ENCODE results near the gene CLEC4G. TPM values are rescaled to one million over a fixed set of nuclear protein-coding genes. Genes with fewer than 3 reads are reported as not detected.

Gene CLEC4G
- polyA plus RNA-seq, 2 of the 4 experiments (the other 2 are of a cell fraction) = not detected

DNA sequence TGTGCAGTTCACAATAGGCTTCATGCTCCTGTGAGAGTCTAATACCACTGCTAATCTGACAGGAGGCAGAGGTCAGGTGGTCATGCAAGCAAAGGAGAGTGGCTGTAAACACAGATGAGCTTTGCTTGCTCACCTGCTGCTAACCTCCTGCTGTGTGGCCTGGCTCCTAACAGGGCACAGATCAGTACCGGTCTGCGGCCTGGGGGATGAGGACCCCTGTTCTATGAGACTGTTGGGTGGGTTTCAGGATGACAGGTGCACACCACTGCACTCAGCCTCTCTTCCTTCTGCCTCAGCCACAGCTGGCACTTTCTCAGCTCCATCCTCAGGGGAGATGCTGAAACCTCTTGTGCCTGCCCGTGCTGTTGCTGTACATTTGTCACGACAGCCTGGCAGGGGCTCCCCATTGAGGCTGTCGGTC, 9.7 kb downstream of the CLEC4G start:
- 11% methylated on average over 3 of the region's 5 CpGs for WGBS (ENCODE audit: missing lambda C conversion rate)
- no peaks in the 10 kb centered on the region for H3K9me3 ChIP-seq
- H3K27ac ChIP-seq = no peak overlapping the region
- H3K4me3 ChIP-seq = no peak overlapping the region
- FAIRE-seq (no peak), ATAC-seq (no peak), DNase-seq (ENCODE audit: low read depth in 1 of 2, low spot score in 1 of 2) (no peak)
- POLR2A ChIA-PET = no interaction called here
- TF ChIP-seq HMGXB4 (CRISPR knock-in tag; IDR thresholded peaks at IDR 0.05; ENCODE audit: borderline replicate concordance) = no peak
- TF ChIP-seq USF2 (IDR thresholded peaks at IDR 0.05) = no peak
- TF ChIP-seq CHD4 (IDR thresholded peaks at IDR 0.05; ENCODE audit: borderline replicate concordance) = no peak
- CTCF ChIA-PET = no interaction called here
- no peak overlapping the region for H3K4me2 ChIP-seq
- H3K4me1 ChIP-seq = no peaks in the 10 kb centered on the region

GRCh38 chr19:7720351-7720750, 11.6 kb downstream of the CLEC4G start:
- POLR2A ChIA-PET = no interaction called here
- WGBS (ENCODE audit: missing lambda C conversion rate) = 63% methylated on average over 5 of the region's 6 CpGs
- no peak overlapping the region for H3K4me3 ChIP-seq
- CTCF ChIA-PET = no interaction called here
- FAIRE-seq (no peak), ATAC-seq (no peak), DNase-seq (ENCODE audit: low read depth in 1 of 2, low spot score in 1 of 2) (no peak)
- TF ChIP-seq ESRRA (IDR thresholded peaks at IDR 0.05; ENCODE audit: borderline replicate concordance, low read length) (no peak), PBX3 (IDR thresholded peaks at IDR 0.05) (no peak)
- TF ChIP-seq, protein P1, sequence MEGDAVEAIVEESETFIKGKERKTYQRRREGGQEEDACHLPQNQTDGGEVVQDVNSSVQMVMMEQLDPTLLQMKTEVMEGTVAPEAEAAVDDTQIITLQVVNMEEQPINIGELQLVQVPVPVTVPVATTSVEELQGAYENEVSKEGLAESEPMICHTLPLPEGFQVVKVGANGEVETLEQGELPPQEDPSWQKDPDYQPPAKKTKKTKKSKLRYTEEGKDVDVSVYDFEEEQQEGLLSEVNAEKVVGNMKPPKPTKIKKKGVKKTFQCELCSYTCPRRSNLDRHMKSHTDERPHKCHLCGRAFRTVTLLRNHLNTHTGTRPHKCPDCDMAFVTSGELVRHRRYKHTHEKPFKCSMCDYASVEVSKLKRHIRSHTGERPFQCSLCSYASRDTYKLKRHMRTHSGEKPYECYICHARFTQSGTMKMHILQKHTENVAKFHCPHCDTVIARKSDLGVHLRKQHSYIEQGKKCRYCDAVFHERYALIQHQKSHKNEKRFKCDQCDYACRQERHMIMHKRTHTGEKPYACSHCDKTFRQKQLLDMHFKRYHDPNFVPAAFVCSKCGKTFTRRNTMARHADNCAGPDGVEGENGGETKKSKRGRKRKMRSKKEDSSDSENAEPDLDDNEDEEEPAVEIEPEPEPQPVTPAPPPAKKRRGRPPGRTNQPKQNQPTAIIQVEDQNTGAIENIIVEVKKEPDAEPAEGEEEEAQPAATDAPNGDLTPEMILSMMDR (IDR thresholded peaks at IDR 0.05) = no peak
- no peaks in the 10 kb centered on the region for H3K4me1 ChIP-seq
- H3K9me3 ChIP-seq = peaks cover 4% of the 10 kb centered on the region; the same call in 2 of the 3 replicates
- no peak overlapping the region for H3K27ac ChIP-seq
- H3K4me2 ChIP-seq = no peak overlapping the region

GRCh38 chr19:7718668-7719067, 13.2 kb downstream of the CLEC4G start:
- Histone ChIP-seq H3K4me2 (no peak overlapping the region), H3K9me3 (peaks cover 4% of the 10 kb centered on the region; the same call in 2 of the 3 replicates), H3K4me3 (no peak overlapping the region), H3K4me1 (no peaks in the 10 kb centered on the region), H3K27ac (no peak overlapping the region)
- FAIRE-seq (no peak), DNase-seq (ENCODE audit: low read depth in 1 of 2, low spot score in 1 of 2) (no peak), ATAC-seq (no peak)
- TF ChIP-seq, protein P2, sequence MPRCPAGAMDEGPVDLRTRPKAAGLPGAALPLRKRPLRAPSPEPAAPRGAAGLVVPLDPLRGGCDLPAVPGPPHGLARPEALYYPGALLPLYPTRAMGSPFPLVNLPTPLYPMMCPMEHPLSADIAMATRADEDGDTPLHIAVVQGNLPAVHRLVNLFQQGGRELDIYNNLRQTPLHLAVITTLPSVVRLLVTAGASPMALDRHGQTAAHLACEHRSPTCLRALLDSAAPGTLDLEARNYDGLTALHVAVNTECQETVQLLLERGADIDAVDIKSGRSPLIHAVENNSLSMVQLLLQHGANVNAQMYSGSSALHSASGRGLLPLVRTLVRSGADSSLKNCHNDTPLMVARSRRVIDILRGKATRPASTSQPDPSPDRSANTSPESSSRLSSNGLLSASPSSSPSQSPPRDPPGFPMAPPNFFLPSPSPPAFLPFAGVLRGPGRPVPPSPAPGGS (IDR thresholded peaks at IDR 0.05) = no peak
- no peak for TF ChIP-seq RAD21 (conservative IDR thresholded peaks at IDR 0.05 in 1 of 2, IDR thresholded peaks at IDR 0.05 in 1 of 2)
- no peak for TF ChIP-seq ZFP36 (IDR thresholded peaks at IDR 0.05; ENCODE audit: borderline replicate concordance, partially characterized antibody)
- TF ChIP-seq ZNF302 (CRISPR knock-in tag; IDR thresholded peaks at IDR 0.05) = no peak
- CTCF ChIA-PET = interaction anchor here (1.5 kb wide), 1 partner anchor 38 kb away, joined by 3 read pairs; the partner anchor contains the start of gene TRAPPC5
- WGBS (ENCODE audit: missing lambda C conversion rate) = 31% methylated on average over 8 of the region's 8 CpGs
- POLR2A ChIA-PET = no interaction called here

DNA sequence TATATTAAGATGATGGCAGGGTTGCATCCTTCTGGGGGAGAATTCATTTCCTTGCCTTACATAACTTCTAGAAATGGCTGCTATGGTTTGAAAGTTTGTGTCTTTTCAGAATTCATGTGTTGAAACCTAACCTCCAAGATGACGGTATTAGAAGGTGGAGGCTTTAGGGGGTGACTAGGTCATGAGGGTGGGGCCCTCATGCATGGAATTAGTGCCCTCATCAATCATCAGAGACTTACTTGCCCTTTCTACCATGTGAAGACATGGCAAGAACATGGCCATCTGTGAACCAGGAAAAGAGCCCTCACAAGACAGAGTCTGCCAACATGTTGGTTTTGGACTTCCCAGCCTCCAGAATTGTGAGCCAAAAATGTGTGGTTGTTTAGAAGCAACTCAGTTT, 15.1 kb downstream of the CLEC4G start:
- WGBS (ENCODE audit: missing lambda C conversion rate) = 0% methylated on average over 1 of the region's 1 CpG
- Histone ChIP-seq H3K4me3 (no peak overlapping the region), H3K9me3 (peaks cover 4% of the 10 kb centered on the region; the same call in 2 of the 3 replicates), H3K4me2 (no peak overlapping the region), H3K27ac (no peak overlapping the region), H3K4me1 (no peaks in the 10 kb centered on the region)
- ATAC-seq (no peak), FAIRE-seq (no peak), DNase-seq (ENCODE audit: low read depth in 1 of 2, low spot score in 1 of 2) (no peak)
- ChIA-PET POLR2A (no interaction called here), CTCF (no interaction called here)
- TF ChIP-seq POLR2AphosphoS2 (conservative IDR thresholded peaks at IDR 0.05; ENCODE audit: low read length) (no peak), RARB (CRISPR knock-in tag; IDR thresholded peaks at IDR 0.05) (no peak), EP300 (IDR thresholded peaks at IDR 0.05) (no peak), CEBPB (IDR thresholded peaks at IDR 0.05) (no peak), ZSCAN20 (CRISPR knock-in tag; IDR thresholded peaks at IDR 0.05) (no peak), PHF8 (IDR thresholded peaks at IDR 0.05; ENCODE audit: borderline replicate concordance, low read depth) (no peak), JUN (IDR thresholded peaks at IDR 0.05) (no peak), BHLHE40 (IDR thresholded peaks at IDR 0.05; ENCODE audit: low read depth, low read length) (no peak), KDM1A (IDR thresholded peaks at IDR 0.05; ENCODE audit: low read depth) (no peak), HOXA7 (CRISPR knock-in tag; IDR thresholded peaks at IDR 0.05) (no peak), MYC (IDR thresholded peaks at IDR 0.05; ENCODE audit: borderline replicate concordance, low read length) (no peak), RCOR1 (IDR thresholded peaks at IDR 0.05; ENCODE audit: low read depth, low read length) (no peak)
